ENCODE data around the gene ZKSCAN5. TPM values are rescaled to one million over a fixed set of nuclear protein-coding genes. Genes with fewer than 3 reads are reported as not detected.

ZKSCAN5 gene
- total RNA-seq (2013) = 8.8 TPM
- polyA plus RNA-seq (1 to 10 TPM; 1.6 to 2.9 (median 2.2) TPM), polyA minus RNA-seq (3.5 and 5.9 TPM in 2 replicates), total RNA-seq (21.5 to 39.8 (median 29.5) reads per million in 11 experiments)

- no peak for TF ChIP-seq CTCF (IDR thresholded peaks at IDR 0.05)
- H3K9me3 ChIP-seq (replicated peaks in 1 of 2; ENCODE audit: control insufficient read depth in 1 of 2, insufficient read depth in 1 of 2, low read length in 2 of 2) = no peaks in the 10 kb centered on the region
- peak within 1 kb of the TSS; percentile 98 for H3K4me2 ChIP-seq (replicated peaks; ENCODE audit: extremely low read depth, low read length, poor library complexity, severe bottlenecking)
- H3K9me3 Mint-ChIP-seq = peaks cover 0 to 3% (median 0%) of the 10 kb centered on the region in 7 donors
- H3K9ac ChIP-seq (ENCODE audit: insufficient read depth, low read length, poor library complexity, severe bottlenecking) = peak within 1 kb of the TSS; percentile 81
- peaks cover 56% of the 10 kb centered on the region for H3K79me2 ChIP-seq (ENCODE audit: insufficient read depth, low read length)
- intact Hi-C loops (cut with micrococcal nuclease) = loop anchor here (2.0 to 10.0 kb wide), 4 partner anchors 38 to 113 kb away; partner anchors contain the start of genes ZNF655 (in 2 of the 2), ATP5MF (in 1 of the 2), BUD31 (in 1 of the 2) and PDAP1 (in 1 of the 2)
- DNase-seq = peak; percentile 93 to 95 (median 95)
- H3K36me3 Mint-ChIP-seq = peaks cover 2 to 5% of the 10 kb centered on the region in 2 donors
- H3K27ac Mint-ChIP-seq = peak within 1 kb of the TSS; percentile 91 to 99 (median 98)
- H3K4me3 ChIP-seq (replicated peaks in 1 of 3; ENCODE audit: low read depth in 2 of 3, low read length in 3 of 3) = peak within 1 kb of the TSS; percentile 83 to 96 (median 91)
- peak within 1 kb of the TSS; percentile 91 for H2AFZ ChIP-seq (ENCODE audit: insufficient read depth, low read depth, low read length, poor library complexity, severe bottlenecking)
- peaks cover 21% of the 10 kb centered on the region for H3K4me1 Mint-ChIP-seq
- H3K4me1 ChIP-seq (ENCODE audit: control insufficient read depth in 1 of 2, insufficient read depth in 2 of 2, low read length in 2 of 2) = peaks cover 30% of the 10 kb centered on the region in 2 donors
- WGBS (ENCODE audit: insufficient coverage) = 0% methylated on average over 46 of the region's 53 CpGs
- peak within 1 kb of the TSS; percentile 79 to 91 for H3K27ac ChIP-seq (ENCODE audit: low read depth in 1 of 2, low read length in 2 of 2)
- no peaks in the 10 kb centered on the region for H3K27me3 ChIP-seq (ENCODE audit: control insufficient read depth in 2 of 2, insufficient read depth in 2 of 2, low read length in 2 of 2)
- no peaks in the 10 kb centered on the region for H3K36me3 ChIP-seq (replicated peaks in 1 of 2; ENCODE audit: control insufficient read depth in 1 of 2, insufficient read depth in 2 of 2, low read length in 2 of 2)
- no peaks in the 10 kb centered on the region for H4K20me1 ChIP-seq (ENCODE audit: insufficient read depth, low read length)
- H3K4me3 Mint-ChIP-seq = peak within 1 kb of the TSS; percentile 94 to 99
- peaks cover 0 to 2% (median 0%) of the 10 kb centered on the region in 3 donors for H3K27me3 Mint-ChIP-seq (ENCODE audit: low read depth in 3 of 3)
Measured at GRCh38 chr7:99504603-99505323, at the start of gene ZKSCAN5. ZKSCAN5 (plus strand) TSS chr7:99504662; CDS start chr7:99506045, 1,383 bp downstream.

- no peak overlapping the region for H3K4me2 ChIP-seq (replicated peaks; ENCODE audit: extremely low read depth, low read length, poor library complexity, severe bottlenecking)
- H3K4me1 Mint-ChIP-seq = no peaks in the 10 kb centered on the region
- H3K36me3 Mint-ChIP-seq = peaks cover 77 to 93% of the 10 kb centered on the region in 2 donors
- H3K27ac Mint-ChIP-seq = peak overlapping the region in 1 of 7 donors; percentile 53
- H2AFZ ChIP-seq (ENCODE audit: insufficient read depth, low read depth, low read length, poor library complexity, severe bottlenecking) = no peak overlapping the region
- H3K4me1 ChIP-seq (ENCODE audit: control insufficient read depth in 1 of 2, insufficient read depth in 2 of 2, low read length in 2 of 2) = no peaks in the 10 kb centered on the region
- no peak overlapping the region for H3K4me3 ChIP-seq (replicated peaks in 1 of 3; ENCODE audit: low read depth in 2 of 3, low read length in 3 of 3)
- intact Hi-C loops (cut with micrococcal nuclease) = no loop called here
- no peak overlapping the region for H3K9ac ChIP-seq (ENCODE audit: insufficient read depth, low read length, poor library complexity, severe bottlenecking)
- no peak for TF ChIP-seq CTCF (IDR thresholded peaks at IDR 0.05)
- no peak overlapping the region for H3K27ac ChIP-seq (ENCODE audit: low read depth in 1 of 2, low read length in 2 of 2)
- H3K27me3 Mint-ChIP-seq (ENCODE audit: low read depth in 3 of 3) = no peaks in the 10 kb centered on the region
- 50% methylated on average over 1 of the region's 9 CpGs for WGBS (ENCODE audit: insufficient coverage)
- peaks cover 92 to 100% of the 10 kb centered on the region in 2 donors for H3K36me3 ChIP-seq (replicated peaks in 1 of 2; ENCODE audit: control insufficient read depth in 1 of 2, insufficient read depth in 2 of 2, low read length in 2 of 2)
- H3K79me2 ChIP-seq (ENCODE audit: insufficient read depth, low read length) = peaks cover 34% of the 10 kb centered on the region
- H3K27me3 ChIP-seq (ENCODE audit: control insufficient read depth in 2 of 2, insufficient read depth in 2 of 2, low read length in 2 of 2) = no peaks in the 10 kb centered on the region
- H3K9me3 ChIP-seq (replicated peaks in 1 of 2; ENCODE audit: control insufficient read depth in 1 of 2, insufficient read depth in 1 of 2, low read length in 2 of 2) = no peaks in the 10 kb centered on the region
- no peak for DNase-seq
- H3K4me3 Mint-ChIP-seq = no peak overlapping the region
- H3K9me3 Mint-ChIP-seq = no peaks in the 10 kb centered on the region
- peaks cover 76% of the 10 kb centered on the region for H4K20me1 ChIP-seq (ENCODE audit: insufficient read depth, low read length)
Measured at GRCh38 chr7:99455874-99456273, 48.6 kb upstream of the ZKSCAN5 start.

Measured in CD14-positive monocyte (primary cell).